GDM1 (cell line): ENCODE results near the gene RBM17.
A peak's percentile ranks its signal among the peaks of the same experiment; 100 is the strongest.
"Not testable (repeated sequence)": the region's sequence is repeated elsewhere in the genome, so short reads cannot be mapped to it uniquely, and the experiment has no call there.

Experiments used
- DNase-seq: peaks from one replicate; lab custom pipeline; 2025; lab: John Stamatoyannopoulos, UW

RBM17 gene

GRCh38 chr10:6161921-6162320 is 73.1 kb downstream of the RBM17 start:
- DNase-seq, result no peak

- DNase-seq, result no peak
Measured at GRCh38 chr10:6162589-6163356, 73.9 kb downstream of the RBM17 start.

- peak; percentile 91 for DNase-seq
Measured at GRCh38 chr10:6163364-6164270, 74.8 kb downstream of the RBM17 start.

- DNase-seq, result no peak
Measured at GRCh38 chr10:6164271-6165095, 75.6 kb downstream of the RBM17 start.

GRCh38 chr10:6165221-6165725 is 76.4 kb downstream of the RBM17 start:
- DNase-seq, result no peak

GRCh38 chr10:6165933-6166332 is 77.1 kb downstream of the RBM17 start:
- DNase-seq, result not testable (repeated sequence)
